Keratinocyte (primary cell): ENCODE results near the gene LRRC71. TPM values are rescaled to one million over a fixed set of nuclear protein-coding genes. Genes with fewer than 3 reads are reported as not detected.
A peak's percentile ranks its signal among the peaks of the same experiment; 100 is the strongest.

ENCODE experiments used
- DNase-seq: peaks from one replicate; pipeline ENCODE4 v3.0.0-alpha.2; 2011; ENCODE audit warnings: low read depth, missing footprints, low spot score
- FAIRE-seq: peaks from 2 replicates; lab custom pipeline; 2011; peaks lifted over from hg19 to GRCh38; lab: Jason Lieb, UNC
- H2AFZ ChIP-seq: 2 replicates; pipeline ENCODE4 v1.6.0; 2012; ENCODE audit warnings: low read length, control low read depth, inconsistent platforms; ENCODE audit not compliant: control insufficient read depth
- H3K27ac ChIP-seq: 2 replicates; pipeline ENCODE4 v1.5.1; 2011; ENCODE audit warnings: low read length; ENCODE audit not compliant: control insufficient read depth, insufficient read depth
- H3K27me3 ChIP-seq: 3 replicates; pipeline ENCODE4 v1.6.0; 2011; ENCODE audit warnings: low read length; ENCODE audit not compliant: control insufficient read depth, insufficient read depth; ENCODE audit errors: extremely low read depth
- H3K36me3 ChIP-seq, 2 experiments: 2 replicates in 1 of 2; 3 replicates in 1 of 2; pipeline ENCODE4 v1.5.1; 2011; ENCODE audit warnings: low read length in 2 of 2, mild to moderate bottlenecking in 1 of 2; ENCODE audit not compliant: control insufficient read depth in 2 of 2, insufficient read depth in 2 of 2; ENCODE audit errors: extremely low read depth in 1 of 2
- H3K4me1 ChIP-seq: 3 replicates; pipeline ENCODE4 v1.5.1; 2011; ENCODE audit warnings: low read length; ENCODE audit not compliant: control insufficient read depth, insufficient read depth; ENCODE audit errors: extremely low read depth
- H3K4me2 ChIP-seq: 3 replicates; pipeline ENCODE4 v1.6.0; 2011; ENCODE audit warnings: low read depth, low read length; ENCODE audit not compliant: control insufficient read depth, insufficient read depth; ENCODE audit errors: extremely low read depth
- H3K4me3 ChIP-seq, 3 experiments: fragments of 200-600 bp in 1 of 3; sonication (generic) in 1 of 3; 2 replicates in 2 of 3; 3 replicates in 1 of 3; pipeline ENCODE4 v1.5.1; 2011 to 2016; ENCODE audit warnings: low read length in 3 of 3, mild to moderate bottlenecking in 3 of 3, control low read depth in 2 of 3, inconsistent platforms in 1 of 3, low read depth in 1 of 3, mixed read lengths in 1 of 3, mixed run types in 1 of 3, moderate library complexity in 1 of 3; ENCODE audit not compliant: control insufficient read depth in 2 of 3, insufficient read depth in 2 of 3; ENCODE audit errors: extremely low read depth in 1 of 3
- H3K79me2 ChIP-seq: 2 replicates; pipeline ENCODE4 v1.6.0; 2012; ENCODE audit warnings: low read length; ENCODE audit not compliant: control insufficient read depth, insufficient read depth
- H3K9ac ChIP-seq: 3 replicates; pipeline ENCODE4 v1.6.0; 2011; ENCODE audit warnings: low read length; ENCODE audit not compliant: control insufficient read depth, insufficient read depth; ENCODE audit errors: extremely low read depth
- H3K9me1 ChIP-seq: 3 replicates; pipeline ENCODE4 v1.6.0; 2011; ENCODE audit warnings: low read length; ENCODE audit not compliant: control insufficient read depth, insufficient read depth; ENCODE audit errors: extremely low read depth
- H3K9me3 ChIP-seq: 2 replicates; pipeline ENCODE4 v1.5.1; 2012; ENCODE audit warnings: low read depth, low read length; ENCODE audit not compliant: control insufficient read depth
- H4K20me1 ChIP-seq: 3 replicates; pipeline ENCODE4 v1.6.0; 2011; ENCODE audit warnings: low read length; ENCODE audit not compliant: control insufficient read depth, insufficient read depth; ENCODE audit errors: extremely low read depth
- CTCF ChIP-seq, 3 experiments: IDR thresholded peaks in 1 of 3; conservative IDR thresholded peaks in 1 of 3; optimal IDR thresholded peaks in 1 of 3; 2 replicates in 2 of 3; 3 replicates in 1 of 3; pipeline versions ENCODE3 to v1.5.1; 2011; ENCODE audit warnings: low read length in 3 of 3, mild to moderate bottlenecking in 3 of 3, moderate library complexity in 2 of 3, control low read depth in 1 of 3, inconsistent platforms in 1 of 3; ENCODE audit not compliant: insufficient read depth in 2 of 3; ENCODE audit errors: extremely low read depth in 1 of 3
- EZH2 ChIP-seq: IDR thresholded peaks from one replicate; pipeline ENCODE4 v1.6.1; 2012; ENCODE audit warnings: inconsistent platforms, mild to moderate bottlenecking, low read length, moderate library complexity
- dilution Hi-C: fragments of 300-500 bp; cut with MboI; formaldehyde crosslinking; loops from one replicate; pipeline ENCODE4 v1.7.0; 2020; ENCODE audit warnings: low sequenced_read_pairs; ENCODE audit not compliant: extremely low pct_ligation_motif_present
- polyA plus RNA-seq, 5 experiments: library from polyadenylated mRNA; depleted of rRNA in 3 of 5; stranded (reverse) in 3 of 5; stranded (forward) in 1 of 5; unstranded in 1 of 5; fragments of >200 nt; gene quantifications; 1 replicate in 1 of 5; 2 replicates in 3 of 5; 3 replicates in 1 of 5; pipeline versions ENCODE4 v1.2.1 to v1.2.3, GENCODE V29; 2011 to 2012; ENCODE audit warnings: missing spikeins in 2 of 5, low read depth in 1 of 5, low replicate concordance in 1 of 5

LRRC71 gene
- polyA plus RNA-seq, 1 donor (not counting 4 experiments of a cell fraction or from before 2014, with no cell fraction given), result not detected

- H3K36me3 ChIP-seq, result peaks cover 0 to 6% of the 10 kb centered on the region in 2 experiments
- dilution Hi-C loops, result no loop called here
- H3K79me2 ChIP-seq, result no peaks in the 10 kb centered on the region
- H3K27ac ChIP-seq, result no peak overlapping the region
- FAIRE-seq (no peak), DNase-seq (no peak)
- H3K9ac ChIP-seq, result no peak overlapping the region
- H3K9me1 ChIP-seq, result no peaks in the 10 kb centered on the region
- TF ChIP-seq EZH2 (no peak), CTCF (optimal IDR thresholded peaks at IDR 0.05 in 1 of 3, IDR thresholded peaks at IDR 0.05 in 1 of 3, conservative IDR thresholded peaks at IDR 0.05 in 1 of 3; ENCODE audit: extremely low read depth in 1 of 3, insufficient read depth in 2 of 3, low read length in 3 of 3) (no peak)
- H3K27me3 ChIP-seq, result peaks cover 40% of the 10 kb centered on the region
- no peaks in the 10 kb centered on the region for H3K9me3 ChIP-seq
- H3K4me1 ChIP-seq, result peaks cover 5% of the 10 kb centered on the region
- H2AFZ ChIP-seq, result no peak overlapping the region
- no peak overlapping the region for H3K4me2 ChIP-seq
- H3K4me3 ChIP-seq, result no peak overlapping the region
- no peaks in the 10 kb centered on the region for H4K20me1 ChIP-seq
Observed at GRCh38 chr1:156931211-156931952, 10.9 kb downstream of the LRRC71 start.

- no peak overlapping the region for H2AFZ ChIP-seq
- H3K27me3 ChIP-seq, result peaks cover 35% of the 10 kb centered on the region
- no peak overlapping the region for H3K27ac ChIP-seq
- H3K4me3 ChIP-seq, result no peak overlapping the region
- TF ChIP-seq CTCF (optimal IDR thresholded peaks at IDR 0.05 in 1 of 3, IDR thresholded peaks at IDR 0.05 in 1 of 3, conservative IDR thresholded peaks at IDR 0.05 in 1 of 3; ENCODE audit: extremely low read depth in 1 of 3, insufficient read depth in 2 of 3, low read length in 3 of 3) (no peak), EZH2 (peak; percentile 45)
- H3K9ac ChIP-seq, result no peak overlapping the region
- H3K4me2 ChIP-seq, result no peak overlapping the region
- peaks cover 5% of the 10 kb centered on the region for H3K4me1 ChIP-seq
- dilution Hi-C loops, result no loop called here
- H3K79me2 ChIP-seq, result no peaks in the 10 kb centered on the region
- H4K20me1 ChIP-seq, result no peaks in the 10 kb centered on the region
- FAIRE-seq (no peak), DNase-seq (no peak)
- H3K9me1 ChIP-seq, result no peaks in the 10 kb centered on the region
- H3K9me3 ChIP-seq, result no peaks in the 10 kb centered on the region
- H3K36me3 ChIP-seq, result peaks cover 0 to 10% of the 10 kb centered on the region in 2 experiments
Observed at GRCh38 chr1:156931974-156932710, 11.7 kb downstream of the LRRC71 start.
